Kidney epithelial cell (primary cell): ENCODE results near the gene PCK2. TPM values are rescaled to one million over a fixed set of nuclear protein-coding genes. Genes with fewer than 3 reads are reported as not detected.

ENCODE experiments used
- DNase-seq: peaks from one replicate; pipeline ENCODE4 v3.0.0-alpha.2; 2010; ENCODE audit warnings: low read depth
- H3K27me3 ChIP-seq: 2 replicates; pipeline ENCODE4 v1.6.0; 2011; ENCODE audit warnings: low read length; ENCODE audit not compliant: control insufficient read depth, insufficient read depth
- H3K36me3 ChIP-seq: 2 replicates; pipeline ENCODE4 v1.5.1; 2011; ENCODE audit warnings: low read length; ENCODE audit not compliant: control insufficient read depth, insufficient read depth
- H3K4me3 ChIP-seq: 2 replicates; pipeline ENCODE4 v1.5.1; 2011; ENCODE audit warnings: low read depth, mild to moderate bottlenecking, control low read depth, low read length
- CTCF ChIP-seq: IDR thresholded peaks from 2 replicates; pipeline ENCODE4 v1.5.1; 2011; ENCODE audit warnings: mild to moderate bottlenecking, moderate library complexity, low read length, control low read depth, inconsistent platforms; ENCODE audit not compliant: insufficient read depth, poor library complexity, severe bottlenecking
- total RNA-seq: library from RNA; depleted of rRNA; stranded (reverse); fragments of >200 nt; gene quantifications from 2 replicates; pipeline ENCODE4 v1.2.3, GENCODE V29; 2015

The PCK2 gene
- total RNA-seq, 1 donor from 2014 or later: 127 TPM

GRCh38 chr14:24106672-24107271 lies 12.7 kb downstream of the PCK2 start:
- no peak overlapping the region for H3K4me3 ChIP-seq
- TF ChIP-seq CTCF: no peak
- no peaks in the 10 kb centered on the region for H3K36me3 ChIP-seq
- DNase-seq: no peak
- no peaks in the 10 kb centered on the region for H3K27me3 ChIP-seq

- no peak for TF ChIP-seq CTCF
- Histone ChIP-seq H3K27me3 (no peaks in the 10 kb centered on the region), H3K36me3 (no peaks in the 10 kb centered on the region), H3K4me3 (no peak overlapping the region)
- DNase-seq: no peak
Observed at GRCh38 chr14:24108336-24108874, 14.3 kb downstream of the PCK2 start.

- no peak for DNase-seq
- TF ChIP-seq CTCF: no peak
- H3K4me3 ChIP-seq: no peak overlapping the region
Observed at GRCh38 chr14:24110060-24110459, 15.9 kb downstream of the PCK2 start.

GRCh38 chr14:24110523-24110922 lies 16.4 kb downstream of the PCK2 start:
- no peak for TF ChIP-seq CTCF

More at GRCh38 chr14:24110060-24110459, 15.9 kb downstream of the PCK2 start:
- Histone ChIP-seq H3K36me3 (no peaks in the 10 kb centered on the region), H3K27me3 (no peaks in the 10 kb centered on the region)

GRCh38 chr14:24113379-24113800 lies 19.3 kb downstream of the PCK2 start:
- Histone ChIP-seq H3K4me3 (peak overlapping the region; percentile 65), H3K36me3 (no peaks in the 10 kb centered on the region), H3K27me3 (no peaks in the 10 kb centered on the region)
- TF ChIP-seq CTCF: no peak
- DNase-seq: no peak

More at GRCh38 chr14:24110523-24110922, 16.4 kb downstream of the PCK2 start:
- DNase-seq: no peak
- no peaks in the 10 kb centered on the region for H3K27me3 ChIP-seq
- no peak overlapping the region for H3K4me3 ChIP-seq
- no peaks in the 10 kb centered on the region for H3K36me3 ChIP-seq
